Chondrocyte (in vitro differentiated cells): Measurements from ENCODE around the gene RIT2. TPM values are rescaled to one million over a fixed set of nuclear protein-coding genes. Genes with fewer than 3 reads are reported as not detected.
"Not testable (repeated sequence)": the region's sequence is repeated elsewhere in the genome, so short reads cannot be mapped to it uniquely, and the experiment has no call there.

ENCODE experiments used
- DNase-seq: peaks from one replicate; pipeline ENCODE4 v3.0.0; 2021; ENCODE audit warnings: mixed read lengths, low spot score
- H3K27ac Mint-ChIP-seq: one replicate; pipeline ENCODE4 v1.8.0; 2021; ENCODE audit warnings: mild to moderate bottlenecking, moderate library complexity, mixed read lengths; ENCODE audit not compliant: unreplicated experiment
- H3K27me3 Mint-ChIP-seq: 2 replicates; pipeline ENCODE4 v1.8.0; 2021; ENCODE audit warnings: low read depth, mixed read lengths
- H3K36me3 Mint-ChIP-seq: 2 replicates; pipeline ENCODE4 v1.8.0; 2021; ENCODE audit warnings: low read depth, mixed read lengths
- H3K4me1 Mint-ChIP-seq: 2 replicates; pipeline ENCODE4 v1.8.0; 2021; ENCODE audit warnings: low read depth, mild to moderate bottlenecking, mixed read lengths
- H3K4me3 Mint-ChIP-seq: one replicate; pipeline ENCODE4 v1.8.0; 2021; ENCODE audit warnings: mild to moderate bottlenecking, moderate library complexity, mixed read lengths; ENCODE audit not compliant: unreplicated experiment
- H3K9me3 Mint-ChIP-seq: 2 replicates; pipeline ENCODE4 v1.8.0; 2021; ENCODE audit warnings: low read depth, mixed read lengths
- CTCF ChIP-seq: fragments of 200-600 bp; sonication (generic); IDR thresholded peaks from 2 replicates; pipeline ENCODE4 v1.5.0; 2021; ENCODE audit warnings: antibody characterized with exemption, mild to moderate bottlenecking, moderate library complexity
- total RNA-seq: library from RNA; stranded (reverse); gene quantifications from 3 replicates; pipeline ENCODE4 v1.2.1, GENCODE V29; 2021

Gene RIT2
- total RNA-seq, 1 donor from 2014 or later: not detected

- Mint-ChIP-seq H3K9me3 (no peaks in the 10 kb centered on the region), H3K36me3 (no peaks in the 10 kb centered on the region), H3K27me3 (peaks cover 4% of the 10 kb centered on the region), H3K27ac (no peak overlapping the region), H3K4me1 (no peaks in the 10 kb centered on the region), H3K4me3 (no peak overlapping the region)
- no peak for DNase-seq
- no peak for TF ChIP-seq CTCF
Measured at GRCh38 chr18:42807887-42808286, 307.6 kb downstream of the RIT2 start.

- no peaks in the 10 kb centered on the region for H3K4me1 Mint-ChIP-seq
- no peak for TF ChIP-seq CTCF
- DNase-seq: no peak
- H3K27ac Mint-ChIP-seq: no peak overlapping the region
- H3K27me3 Mint-ChIP-seq: no peaks in the 10 kb centered on the region
- H3K4me3 Mint-ChIP-seq: no peak overlapping the region
- no peaks in the 10 kb centered on the region for H3K9me3 Mint-ChIP-seq
- no peaks in the 10 kb centered on the region for H3K36me3 Mint-ChIP-seq
Measured at GRCh38 chr18:42801706-42802105, 313.8 kb downstream of the RIT2 start.

- Mint-ChIP-seq H3K36me3 (no peaks in the 10 kb centered on the region), H3K9me3 (no peaks in the 10 kb centered on the region), H3K27me3 (no peaks in the 10 kb centered on the region), H3K27ac (no peak overlapping the region), H3K4me1 (no peaks in the 10 kb centered on the region), H3K4me3 (no peak overlapping the region)
- DNase-seq: no peak
- TF ChIP-seq CTCF: no peak
Measured at GRCh38 chr18:42798606-42799170, 316.8 kb downstream of the RIT2 start.

DNA sequence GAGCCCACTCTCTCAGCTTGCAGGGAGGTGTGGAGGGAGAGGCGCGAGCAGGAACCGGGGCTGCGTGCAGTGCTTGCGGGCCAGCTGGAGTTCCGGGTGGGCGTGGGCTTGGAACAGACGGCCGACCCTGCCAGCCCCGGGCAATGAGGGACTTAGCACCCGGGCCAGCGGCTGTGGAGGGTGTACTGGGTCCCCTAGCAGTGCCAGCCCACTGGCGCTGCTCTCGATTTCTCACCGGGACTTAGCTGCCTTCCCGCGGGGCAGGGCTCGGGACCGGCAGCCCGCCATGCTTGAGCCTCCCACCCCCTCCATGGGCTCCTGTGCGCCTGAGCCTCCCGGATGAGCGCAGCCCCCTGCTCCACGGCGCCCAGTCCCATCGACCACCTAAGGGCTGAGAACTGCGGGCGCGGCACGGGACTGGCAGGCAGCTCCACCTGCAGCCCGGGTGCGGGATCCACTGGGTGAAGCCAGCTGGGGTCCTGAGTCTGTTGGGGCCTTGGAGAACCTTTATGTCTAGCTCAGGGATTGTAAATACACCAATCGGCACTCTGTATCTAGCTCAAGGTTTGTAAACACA lies 320.2 kb downstream of the RIT2 start:
- not testable (repeated sequence) for H3K4me3 Mint-ChIP-seq, H3K9me3 Mint-ChIP-seq, H3K27ac Mint-ChIP-seq, H3K36me3 Mint-ChIP-seq, H3K4me1 Mint-ChIP-seq, H3K27me3 Mint-ChIP-seq
- DNase-seq: peak; percentile 79

- no peaks in the 10 kb centered on the region for H3K27me3 Mint-ChIP-seq
- H3K4me3 Mint-ChIP-seq: no peak overlapping the region
- no peaks in the 10 kb centered on the region for H3K4me1 Mint-ChIP-seq
- DNase-seq: no peak
- H3K9me3 Mint-ChIP-seq: peaks cover 2% of the 10 kb centered on the region
- no peak for TF ChIP-seq CTCF
- H3K27ac Mint-ChIP-seq: no peak overlapping the region
- H3K36me3 Mint-ChIP-seq: no peaks in the 10 kb centered on the region
Measured at GRCh38 chr18:42792731-42793130, 322.8 kb downstream of the RIT2 start.

DNA sequence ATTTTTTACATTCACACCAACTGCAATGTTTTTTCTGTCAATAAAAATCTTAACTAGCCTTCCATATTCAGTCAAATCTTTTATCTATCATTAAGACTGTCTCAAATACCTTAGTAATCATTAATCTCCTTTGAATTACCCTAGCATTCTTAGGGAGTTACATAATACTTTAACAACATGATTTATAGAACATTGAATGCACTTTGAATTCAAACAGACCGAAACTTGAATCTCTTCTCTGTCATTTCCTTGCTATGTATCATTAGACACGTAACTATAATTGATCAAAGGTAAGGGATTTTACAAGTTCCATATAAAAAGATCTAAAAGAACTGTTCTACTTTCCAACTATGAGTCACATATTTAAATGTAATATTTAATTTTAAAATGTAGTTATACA lies 330.9 kb downstream of the RIT2 start:
- Mint-ChIP-seq H3K27me3 (peaks cover 7% of the 10 kb centered on the region), H3K4me3 (no peak overlapping the region), H3K9me3 (peaks cover 3% of the 10 kb centered on the region), H3K27ac (no peak overlapping the region), H3K4me1 (no peaks in the 10 kb centered on the region), H3K36me3 (no peaks in the 10 kb centered on the region)
- TF ChIP-seq CTCF: no peak
- no peak for DNase-seq
